Endodermal cell (in vitro differentiated cells): ENCODE measurements around the gene GNAO1. TPM values are rescaled to one million over a fixed set of nuclear protein-coding genes. Genes with fewer than 3 reads are reported as not detected.

Source experiments
- DNase-seq: peaks from one replicate; pipeline ENCODE4 v3.0.0-alpha.2; 2017
- H3K27ac ChIP-seq: 2 replicates; pipeline ENCODE4 v1.5.1; 2013; ENCODE audit warnings: mild to moderate bottlenecking, low read depth, low read length, moderate library complexity
- H3K27me3 ChIP-seq: 2 replicates; pipeline ENCODE4 v1.6.1; 2013; ENCODE audit warnings: mild to moderate bottlenecking, low read length, moderate library complexity; ENCODE audit not compliant: insufficient read depth, control insufficient read depth, poor library complexity, severe bottlenecking
- H3K36me3 ChIP-seq: 2 replicates; pipeline ENCODE4 v1.7.0; 2013; ENCODE audit warnings: mild to moderate bottlenecking, low read length, moderate library complexity; ENCODE audit not compliant: control insufficient read depth, insufficient read depth
- H3K4me1 ChIP-seq: one replicate; pipeline ENCODE4 v1.7.0; 2013; ENCODE audit warnings: low read length; ENCODE audit not compliant: control insufficient read depth, insufficient read depth
- H3K4me3 ChIP-seq: 2 replicates; pipeline ENCODE4 v1.5.1; 2013; ENCODE audit warnings: mild to moderate bottlenecking, low read length, moderate library complexity
- H3K9ac ChIP-seq: 2 replicates; pipeline ENCODE4 v1.6.1; 2013; ENCODE audit warnings: mild to moderate bottlenecking, low read length, moderate library complexity; ENCODE audit not compliant: poor library complexity, severe bottlenecking; ENCODE audit errors: extremely low read depth
- H3K9me3 ChIP-seq: 2 replicates; pipeline ENCODE4 v1.6.1; 2013; ENCODE audit warnings: mild to moderate bottlenecking, low read length, moderate library complexity; ENCODE audit not compliant: control insufficient read depth
- H3K27ac Mint-ChIP-seq: 2 replicates; pipeline ENCODE4 v1.8.0; 2020; ENCODE audit warnings: mixed read lengths
- H3K27me3 Mint-ChIP-seq: 2 replicates; pipeline ENCODE4 v1.8.0; 2021; ENCODE audit warnings: mild to moderate bottlenecking, mixed read lengths; ENCODE audit not compliant: insufficient read depth
- H3K36me3 Mint-ChIP-seq: 2 replicates; pipeline ENCODE4 v1.8.0; 2020; ENCODE audit warnings: low read depth, mixed read lengths
- H3K4me1 Mint-ChIP-seq: 2 replicates; pipeline ENCODE4 v1.8.0; 2020; ENCODE audit warnings: mixed read lengths
- H3K4me3 Mint-ChIP-seq: 2 replicates; pipeline ENCODE4 v1.8.0; 2020; ENCODE audit warnings: mild to moderate bottlenecking, moderate library complexity, mixed read lengths
- H3K9me3 Mint-ChIP-seq: 2 replicates; pipeline ENCODE4 v1.8.0; 2020; ENCODE audit warnings: mild to moderate bottlenecking, mixed read lengths
- WGBS, 2 experiments: methylation state at CpG; one replicate each; pipeline versions ENCODE4 v1.1.5 to v1.1.7; 2013; ENCODE audit warnings: missing lambda C conversion rate in 2 of 2, mixed read lengths in 1 of 2; ENCODE audit not compliant: insufficient coverage in 1 of 2, insufficient read length in 1 of 2; 5-methylcytosine and 5-hydroxymethylcytosine counted together
- total RNA-seq, 2 donors: library from RNA; stranded (reverse); fragmentation: NEBNext Ultra II Directional in 1 of 2; extraction: Animal tissue kit (Norgen Biotek cat#: 25700) in 1 of 2; gene quantifications; 2 replicates in 1 of 2; 3 replicates in 1 of 2; pipeline ENCODE4 v1.2.1, GENCODE V29; 2021
- TF ChIP-seq, protein P1 (sequence below): fragments of 200-600 bp; sonication (generic); conservative IDR thresholded peaks from 2 replicates; pipeline ENCODE4 v1.5.0; 2021; ENCODE audit warnings: antibody characterized with exemption, mild to moderate bottlenecking

The GNAO1 gene
- total RNA-seq, 2 donors from 2014 or later = 2.7 to 7.1 TPM

DNA sequence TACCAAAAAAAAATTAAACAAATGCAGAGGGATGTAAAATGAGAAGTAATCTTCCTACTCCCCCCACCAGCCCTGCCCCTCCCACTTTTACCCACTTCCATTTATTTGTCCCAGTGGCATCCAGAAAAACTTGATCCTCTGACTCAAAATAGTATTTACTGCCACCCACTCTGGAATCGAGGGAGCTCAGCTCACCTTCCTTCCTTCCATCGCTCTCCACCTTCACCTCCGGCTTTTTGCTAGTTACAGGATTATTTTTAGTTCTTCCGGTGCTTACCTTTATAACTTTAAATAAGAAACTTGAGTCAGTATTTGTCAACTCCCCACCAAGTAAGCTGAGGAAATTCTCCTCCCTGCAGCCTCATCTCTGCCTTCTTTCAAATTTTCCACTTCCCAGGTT lies 139.2 kb downstream of the GNAO1 start:
- no peaks in the 10 kb centered on the region for H3K4me1 Mint-ChIP-seq
- H3K9me3 ChIP-seq = no peaks in the 10 kb centered on the region
- no peak overlapping the region for H3K4me3 Mint-ChIP-seq
- WGBS, 2 experiments = 80 to 88% methylated on average over 4 of the region's 4 CpGs
- no peaks in the 10 kb centered on the region for H3K4me1 ChIP-seq
- TF ChIP-seq, protein P1, sequence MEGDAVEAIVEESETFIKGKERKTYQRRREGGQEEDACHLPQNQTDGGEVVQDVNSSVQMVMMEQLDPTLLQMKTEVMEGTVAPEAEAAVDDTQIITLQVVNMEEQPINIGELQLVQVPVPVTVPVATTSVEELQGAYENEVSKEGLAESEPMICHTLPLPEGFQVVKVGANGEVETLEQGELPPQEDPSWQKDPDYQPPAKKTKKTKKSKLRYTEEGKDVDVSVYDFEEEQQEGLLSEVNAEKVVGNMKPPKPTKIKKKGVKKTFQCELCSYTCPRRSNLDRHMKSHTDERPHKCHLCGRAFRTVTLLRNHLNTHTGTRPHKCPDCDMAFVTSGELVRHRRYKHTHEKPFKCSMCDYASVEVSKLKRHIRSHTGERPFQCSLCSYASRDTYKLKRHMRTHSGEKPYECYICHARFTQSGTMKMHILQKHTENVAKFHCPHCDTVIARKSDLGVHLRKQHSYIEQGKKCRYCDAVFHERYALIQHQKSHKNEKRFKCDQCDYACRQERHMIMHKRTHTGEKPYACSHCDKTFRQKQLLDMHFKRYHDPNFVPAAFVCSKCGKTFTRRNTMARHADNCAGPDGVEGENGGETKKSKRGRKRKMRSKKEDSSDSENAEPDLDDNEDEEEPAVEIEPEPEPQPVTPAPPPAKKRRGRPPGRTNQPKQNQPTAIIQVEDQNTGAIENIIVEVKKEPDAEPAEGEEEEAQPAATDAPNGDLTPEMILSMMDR = no peak
- H3K36me3 ChIP-seq = no peaks in the 10 kb centered on the region
- no peak overlapping the region for H3K4me3 ChIP-seq
- no peaks in the 10 kb centered on the region for H3K27me3 Mint-ChIP-seq
- no peaks in the 10 kb centered on the region for H3K9me3 Mint-ChIP-seq
- no peaks in the 10 kb centered on the region for H3K27me3 ChIP-seq
- no peak overlapping the region for H3K27ac ChIP-seq
- no peak overlapping the region for H3K27ac Mint-ChIP-seq
- no peaks in the 10 kb centered on the region for H3K36me3 Mint-ChIP-seq
- no peak for DNase-seq
- H3K9ac ChIP-seq = no peak overlapping the region

DNA sequence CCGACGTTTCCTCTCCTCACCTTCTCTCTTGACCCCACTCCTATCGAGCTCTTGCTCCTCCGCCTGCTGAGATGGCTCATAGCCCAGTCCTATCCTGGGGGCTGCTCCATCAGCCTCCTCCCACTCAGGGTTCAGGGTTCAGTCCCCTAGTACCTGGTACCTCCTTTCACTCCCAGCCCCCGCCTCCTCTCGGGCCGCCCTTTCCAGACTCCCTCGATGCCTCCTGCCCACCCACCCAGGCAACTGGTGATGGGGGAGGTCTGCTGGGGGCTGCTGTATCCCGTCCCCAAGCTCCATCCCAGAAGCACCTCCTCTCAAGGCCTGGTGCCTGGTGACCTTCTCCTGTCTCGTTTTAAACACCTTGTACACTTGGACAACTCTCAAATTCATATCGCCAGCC lies 140.1 kb downstream of the GNAO1 start:
- Mint-ChIP-seq H3K9me3 (no peaks in the 10 kb centered on the region), H3K27ac (no peak overlapping the region), H3K4me1 (no peaks in the 10 kb centered on the region), H3K4me3 (no peak overlapping the region), H3K27me3 (no peaks in the 10 kb centered on the region), H3K36me3 (no peaks in the 10 kb centered on the region)
- Histone ChIP-seq H3K4me1 (no peaks in the 10 kb centered on the region), H3K9me3 (no peaks in the 10 kb centered on the region), H3K4me3 (no peak overlapping the region), H3K27me3 (no peaks in the 10 kb centered on the region), H3K9ac (no peak overlapping the region), H3K27ac (no peak overlapping the region), H3K36me3 (no peaks in the 10 kb centered on the region)
- WGBS, 2 experiments = 95 to 100% methylated on average over 6 to 11 of the region's 11 CpGs
- no peak for DNase-seq
- TF ChIP-seq, protein P1 = no peak

DNA sequence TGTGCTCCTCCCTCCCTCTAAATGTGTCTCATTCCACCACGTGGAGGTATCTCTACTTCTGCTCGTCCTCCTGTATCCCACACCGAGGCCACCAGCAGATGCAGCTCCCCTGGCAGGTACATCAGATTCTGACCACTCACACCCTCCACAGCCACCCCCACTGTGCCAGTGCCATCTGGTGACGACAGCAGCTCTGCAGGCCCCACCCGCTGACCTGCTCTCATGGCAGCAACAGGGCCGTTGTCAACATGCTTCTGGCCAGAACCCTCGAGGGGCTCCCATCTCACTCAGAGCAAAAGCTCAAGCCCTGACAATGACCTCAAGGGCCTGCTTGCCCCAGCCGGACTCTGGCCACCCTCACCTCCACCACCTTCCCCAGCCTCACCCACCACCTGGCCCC lies 140.6 kb downstream of the GNAO1 start:
- H3K27ac Mint-ChIP-seq = no peak overlapping the region
- H3K4me3 Mint-ChIP-seq = no peak overlapping the region

More for the DNA sequence above, 140.6 kb downstream of the GNAO1 start:
- H3K4me1 Mint-ChIP-seq = no peaks in the 10 kb centered on the region
- TF ChIP-seq, protein P1 = no peak
- no peak overlapping the region for H3K9ac ChIP-seq
- WGBS, 2 experiments = 87 to 94% methylated on average over 6 to 8 of the region's 8 CpGs
- H3K27me3 Mint-ChIP-seq = no peaks in the 10 kb centered on the region
- no peak overlapping the region for H3K4me3 ChIP-seq
- no peaks in the 10 kb centered on the region for H3K36me3 ChIP-seq
- no peaks in the 10 kb centered on the region for H3K9me3 ChIP-seq
- H3K9me3 Mint-ChIP-seq = no peaks in the 10 kb centered on the region
- H3K4me1 ChIP-seq = no peaks in the 10 kb centered on the region
- H3K36me3 Mint-ChIP-seq = no peaks in the 10 kb centered on the region
- H3K27ac ChIP-seq = no peak overlapping the region
- no peak for DNase-seq
- H3K27me3 ChIP-seq = no peaks in the 10 kb centered on the region
